H1 (cell line): ENCODE results near the gene BAZ2A.

ENCODE experiments used
- ATF2 ChIP-seq: IDR thresholded peaks from 2 replicates; pipeline ENCODE4 v1.6.1; 2012; ENCODE audit warnings: low read length, inconsistent platforms
- ATF3 ChIP-seq: IDR thresholded peaks from 2 replicates; pipeline ENCODE4 v1.6.1; 2011; ENCODE audit warnings: low read depth, mild to moderate bottlenecking, low read length; ENCODE audit not compliant: insufficient read depth
- CTCF ChIP-seq, 3 experiments: IDR thresholded peaks; 1 replicate in 2 of 3; 2 replicates in 1 of 3; pipeline versions ENCODE4 v1.5.1 to v1.6.1; 2011; ENCODE audit warnings: low read length in 3 of 3, mild to moderate bottlenecking in 3 of 3, inconsistent platforms in 2 of 3, low read depth in 1 of 3, moderate library complexity in 1 of 3; ENCODE audit not compliant: insufficient read depth in 1 of 3; ENCODE audit errors: control extremely low read depth in 1 of 3
- EZH2 ChIP-seq: fragments of 200-600 bp; sonication (generic); IDR thresholded peaks from 2 replicates; pipeline ENCODE4 v1.7.1; 2012; ENCODE audit warnings: low read depth, mild to moderate bottlenecking, moderate library complexity, low read length, inconsistent platforms; ENCODE audit not compliant: severe bottlenecking
- HDAC6 ChIP-seq: IDR thresholded peaks from one replicate; pipeline ENCODE4 v1.7.1; 2012; ENCODE audit warnings: low read depth, mild to moderate bottlenecking, inconsistent platforms, low read length, moderate library complexity
- JUND ChIP-seq: IDR thresholded peaks from 2 replicates; pipeline ENCODE4 v1.6.1; 2011; ENCODE audit warnings: mild to moderate bottlenecking, improper control_type of control experiment, low read length
- KDM4A ChIP-seq: IDR thresholded peaks from one replicate; pipeline ENCODE4 v1.7.1; 2012; ENCODE audit warnings: low read depth, mild to moderate bottlenecking, moderate library complexity, low read length, inconsistent platforms; ENCODE audit not compliant: severe bottlenecking
- MAX ChIP-seq: IDR thresholded peaks from 2 replicates; pipeline ENCODE4 v1.6.1; 2012; ENCODE audit warnings: inconsistent platforms
- POLR2AphosphoS5 ChIP-seq: IDR thresholded peaks from 2 replicates; pipeline ENCODE4 v1.6.1; 2011; ENCODE audit warnings: low read depth, low read length
- RXRA ChIP-seq: IDR thresholded peaks from 2 replicates; pipeline ENCODE4 v1.6.1; 2011; ENCODE audit warnings: low read depth, mild to moderate bottlenecking, low read length, moderate library complexity; ENCODE audit not compliant: insufficient read depth
- SIN3A ChIP-seq, 2 experiments: IDR thresholded peaks in 1 of 2; conservative IDR thresholded peaks in 1 of 2; 2 replicates each; pipeline ENCODE4 v1.6.1; 2011 to 2012; ENCODE audit warnings: low read length in 2 of 2, improper control_type of control experiment in 1 of 2, low read depth in 1 of 2, mild to moderate bottlenecking in 1 of 2
- TCF12 ChIP-seq: IDR thresholded peaks from 2 replicates; pipeline ENCODE4 v1.6.1; 2011; ENCODE audit warnings: low read depth, mild to moderate bottlenecking, low read length
- ZNF274 ChIP-seq: IDR thresholded peaks from 2 replicates; pipeline ENCODE4 v1.7.0; 2012; ENCODE audit warnings: low read length, borderline replicate concordance; ENCODE audit errors: extremely low read depth

- TF ChIP-seq KDM4A (no peak), ZNF274 (no peak), ATF2 (no peak), EZH2 (no peak), CTCF (IDR thresholded peaks at IDR 0.05; ENCODE audit: control extremely low read depth in 1 of 3, insufficient read depth in 1 of 3, low read depth in 1 of 3, low read length in 3 of 3) (no peak), MAX (no peak), POLR2AphosphoS5 (no peak), HDAC6 (no peak), RXRA (no peak), TCF12 (no peak), JUND (no peak), SIN3A (conservative IDR thresholded peaks at IDR 0.05 in 1 of 2, IDR thresholded peaks at IDR 0.05 in 1 of 2; ENCODE audit: low read depth in 1 of 2, low read length in 2 of 2) (no peak), ATF3 (no peak)
Observed at GRCh38 chr12:56589783-56590182, 40.3 kb downstream of the BAZ2A start.
